Activated naive CD8-positive, alpha-beta T cell treated with anti-CD3 and anti-CD28 coated beads, Interleukin-2, amount 50 U/mL, for 16 hours (primary cell): ENCODE data around the gene NPR3.

Experiments
- DNase-seq: peaks from one replicate; pipeline ENCODE4 v3.0.0-alpha.2; 2020; ENCODE audit warnings: low read depth, low spot score

Gene NPR3

GRCh38 chr5:32712481-32713360 is 1.6 kb downstream of the NPR3 start:
- DNase-seq: no peak

GRCh38 chr5:32713361-32713769 is 2.2 kb downstream of the NPR3 start:
- no peak for DNase-seq

GRCh38 chr5:32713770-32714381 is 2.8 kb downstream of the NPR3 start:
- no peak for DNase-seq

- no peak for DNase-seq
Measured at GRCh38 chr5:32714836-32715235, 3.7 kb downstream of the NPR3 start.

GRCh38 chr5:32720300-32720699 is 9.2 kb downstream of the NPR3 start:
- no peak for DNase-seq

GRCh38 chr5:32721626-32722025 is 10.5 kb downstream of the NPR3 start:
- no peak for DNase-seq

- no peak for DNase-seq
Measured at GRCh38 chr5:32722957-32723356, 11.8 kb downstream of the NPR3 start.

GRCh38 chr5:32724526-32724925 is 13.4 kb downstream of the NPR3 start:
- DNase-seq: no peak

- no peak for DNase-seq
Measured at GRCh38 chr5:32726086-32726557, 15.0 kb downstream of the NPR3 start.

GRCh38 chr5:32729651-32730050 is 18.5 kb downstream of the NPR3 start:
- DNase-seq: no peak

- DNase-seq: no peak
Measured at GRCh38 chr5:32733590-32734340, 22.6 kb downstream of the NPR3 start.

- DNase-seq: no peak
Measured at GRCh38 chr5:32734827-32735378, 23.8 kb downstream of the NPR3 start.

- DNase-seq: no peak
Measured at GRCh38 chr5:32735512-32735911, 24.4 kb downstream of the NPR3 start.

GRCh38 chr5:32736842-32737241 is 25.7 kb downstream of the NPR3 start:
- no peak for DNase-seq

GRCh38 chr5:32740651-32741050 is 29.5 kb downstream of the NPR3 start:
- DNase-seq: no peak

- no peak for DNase-seq
Measured at GRCh38 chr5:32745317-32745716, 34.2 kb downstream of the NPR3 start.

GRCh38 chr5:32752411-32752810 is 41.3 kb downstream of the NPR3 start:
- no peak for DNase-seq

- DNase-seq: no peak
Measured at GRCh38 chr5:32753051-32753450, 41.9 kb downstream of the NPR3 start.

- no peak for DNase-seq
Measured at GRCh38 chr5:32753765-32754164, 42.6 kb downstream of the NPR3 start.

GRCh38 chr5:32754284-32754683 is 43.2 kb downstream of the NPR3 start:
- DNase-seq: no peak

- DNase-seq: no peak
Measured at GRCh38 chr5:32760091-32760509, 49.0 kb downstream of the NPR3 start.

- no peak for DNase-seq
Measured at GRCh38 chr5:32765266-32765665, 54.1 kb downstream of the NPR3 start.
